MM.1S (cell line): ENCODE measurements around the gene DMBT1.

Experiments used
- EZH2 ChIP-seq: fragments of 300-600 bp; sonication (generic); optimal IDR thresholded peaks from 2 replicates; pipeline ENCODE3; 2017; ENCODE audit warnings: low read depth, mild to moderate bottlenecking, antibody characterized with exemption, low read length, mixed read lengths
- EZH2phosphoT487 ChIP-seq: fragments of 300-600 bp; sonication (generic); IDR thresholded peaks from 2 replicates; pipeline ENCODE4 v1.6.1; 2018; ENCODE audit warnings: antibody characterized with exemption, low read length
- TF ChIP-seq, protein P1 (sequence below): fragments of 300-600 bp; sonication (generic); IDR thresholded peaks from 2 replicates; pipeline ENCODE4 v1.5.1; 2016; ENCODE audit warnings: antibody characterized with exemption, low read length, mixed read lengths

DNA sequence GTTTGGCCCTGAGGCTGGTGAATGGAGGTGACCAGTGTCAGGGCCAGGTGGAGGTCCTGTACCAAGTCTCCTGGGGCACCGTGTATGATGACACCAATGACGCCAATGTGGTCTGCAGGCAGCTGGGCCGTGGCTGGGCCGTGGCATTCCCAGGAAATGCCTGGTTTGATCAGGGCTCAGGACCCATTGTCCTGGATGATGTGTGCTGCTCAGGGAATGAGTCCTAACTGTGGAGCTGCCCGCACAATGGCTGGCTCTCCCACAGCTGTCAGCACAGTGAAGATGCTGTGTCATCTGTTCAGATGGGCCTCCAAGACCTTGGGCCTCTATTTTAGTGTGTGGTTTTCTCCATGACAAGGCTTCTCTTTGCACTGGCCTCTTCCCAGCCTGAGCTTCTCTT is 64.0 kb downstream of the DMBT1 start:
- TF ChIP-seq EZH2, result no peak
- TF ChIP-seq, protein P1, sequence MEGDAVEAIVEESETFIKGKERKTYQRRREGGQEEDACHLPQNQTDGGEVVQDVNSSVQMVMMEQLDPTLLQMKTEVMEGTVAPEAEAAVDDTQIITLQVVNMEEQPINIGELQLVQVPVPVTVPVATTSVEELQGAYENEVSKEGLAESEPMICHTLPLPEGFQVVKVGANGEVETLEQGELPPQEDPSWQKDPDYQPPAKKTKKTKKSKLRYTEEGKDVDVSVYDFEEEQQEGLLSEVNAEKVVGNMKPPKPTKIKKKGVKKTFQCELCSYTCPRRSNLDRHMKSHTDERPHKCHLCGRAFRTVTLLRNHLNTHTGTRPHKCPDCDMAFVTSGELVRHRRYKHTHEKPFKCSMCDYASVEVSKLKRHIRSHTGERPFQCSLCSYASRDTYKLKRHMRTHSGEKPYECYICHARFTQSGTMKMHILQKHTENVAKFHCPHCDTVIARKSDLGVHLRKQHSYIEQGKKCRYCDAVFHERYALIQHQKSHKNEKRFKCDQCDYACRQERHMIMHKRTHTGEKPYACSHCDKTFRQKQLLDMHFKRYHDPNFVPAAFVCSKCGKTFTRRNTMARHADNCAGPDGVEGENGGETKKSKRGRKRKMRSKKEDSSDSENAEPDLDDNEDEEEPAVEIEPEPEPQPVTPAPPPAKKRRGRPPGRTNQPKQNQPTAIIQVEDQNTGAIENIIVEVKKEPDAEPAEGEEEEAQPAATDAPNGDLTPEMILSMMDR, result no peak
- TF ChIP-seq EZH2phosphoT487, result no peak
